ENCODE data around the gene MLN.

Gene MLN

GRCh38 chr6:33771146-33772081 is 32.4 kb downstream of the MLN start:
- peak; percentile 75 for DNase-seq

DNA sequence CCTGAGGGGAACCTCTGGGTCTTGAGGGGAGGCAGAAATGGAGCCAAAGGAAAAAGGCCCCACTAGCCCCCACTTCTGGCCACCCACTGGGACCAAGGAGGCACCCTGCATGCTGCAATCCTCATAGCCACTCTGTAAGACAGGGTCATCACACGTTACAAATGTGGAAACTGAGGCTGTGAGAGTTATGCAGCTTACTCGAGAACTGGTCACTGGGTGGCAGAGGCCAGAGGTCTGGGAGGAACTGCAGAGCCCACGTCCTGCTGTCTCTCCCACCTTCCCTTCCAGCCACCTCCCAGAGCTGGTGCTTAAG is 33.0 kb downstream of the MLN start:
- DNase-seq = no peak

GRCh38 chr6:33770124-33770832 is 33.5 kb downstream of the MLN start:
- no peak for DNase-seq

- DNase-seq = no peak
These were observed 34.5 kb downstream of the MLN start for GRCh38 chr6:33769248-33769821.

DNA sequence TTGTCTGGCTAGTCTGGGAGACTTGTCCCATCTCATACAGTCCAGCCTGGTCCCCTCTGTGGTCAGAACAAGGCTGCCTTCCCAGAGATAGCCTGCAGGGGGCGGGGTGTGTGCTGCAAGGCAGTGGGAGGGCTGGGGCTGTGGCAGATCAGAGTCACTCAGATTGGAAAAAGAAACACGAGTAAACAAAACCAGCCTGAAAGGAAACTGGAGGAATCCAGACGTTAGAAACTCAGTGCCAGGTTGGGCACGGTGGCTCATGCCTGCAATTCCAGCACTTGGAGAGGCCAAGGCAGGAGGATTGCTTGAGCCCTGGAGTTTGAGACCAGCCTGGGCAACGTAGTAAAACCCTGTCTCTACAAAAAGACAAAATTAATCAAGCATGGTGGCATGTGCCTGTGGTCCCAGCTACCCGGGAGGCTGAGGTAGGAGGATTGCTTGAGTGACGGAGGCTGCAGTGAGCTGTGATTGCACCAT is 35.1 kb downstream of the MLN start:
- no peak for DNase-seq

- no peak for DNase-seq
These were observed 36.6 kb downstream of the MLN start for GRCh38 chr6:33766921-33767907.

GRCh38 chr6:33765368-33765767 is 38.4 kb downstream of the MLN start:
- no peak for DNase-seq

- no peak for DNase-seq
These were observed 39.8 kb downstream of the MLN start for GRCh38 chr6:33764036-33764435.

- no peak for DNase-seq
These were observed 40.3 kb downstream of the MLN start for GRCh38 chr6:33763483-33763882.

DNA sequence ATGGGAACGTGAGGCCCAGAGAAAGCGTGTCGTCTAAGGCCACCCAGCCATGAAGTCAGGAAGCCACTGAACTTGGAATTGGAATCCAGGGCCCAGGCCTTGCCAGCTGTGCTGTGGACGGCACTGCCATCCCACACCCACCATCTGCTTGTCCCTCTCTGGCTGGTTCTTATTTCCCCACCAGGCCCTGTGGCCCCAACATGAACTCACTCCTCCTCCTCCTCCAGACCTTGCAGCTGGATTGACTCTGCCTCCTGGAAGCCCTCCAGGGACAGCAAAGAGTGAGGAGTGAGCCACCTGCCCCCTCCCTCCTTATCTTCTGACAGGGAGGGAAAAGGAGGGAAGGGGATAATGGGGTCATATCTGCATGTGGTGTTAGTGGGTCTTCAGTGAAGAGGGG is 41.1 kb downstream of the MLN start:
- DNase-seq = no peak

GRCh38 chr6:33761922-33762629 is 41.7 kb downstream of the MLN start:
- DNase-seq = no peak

DNA sequence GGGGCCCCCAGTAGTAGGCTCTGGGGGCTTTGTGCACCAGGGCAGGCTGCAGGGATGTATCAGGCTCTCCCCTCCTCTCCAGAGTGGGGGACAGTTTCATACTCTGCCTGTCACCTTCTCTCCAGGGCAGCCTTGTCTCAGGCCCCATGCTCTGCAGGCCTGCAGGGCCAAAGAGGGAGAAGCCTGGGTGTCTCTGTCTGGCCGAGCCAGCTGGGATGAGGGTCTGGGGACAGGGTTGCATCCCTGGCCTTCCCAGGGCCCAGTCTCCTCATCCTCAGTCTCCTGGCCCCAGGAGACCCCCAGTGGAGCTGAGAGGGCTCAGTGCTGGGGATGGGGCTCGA is 42.3 kb downstream of the MLN start:
- DNase-seq = no peak

DNA sequence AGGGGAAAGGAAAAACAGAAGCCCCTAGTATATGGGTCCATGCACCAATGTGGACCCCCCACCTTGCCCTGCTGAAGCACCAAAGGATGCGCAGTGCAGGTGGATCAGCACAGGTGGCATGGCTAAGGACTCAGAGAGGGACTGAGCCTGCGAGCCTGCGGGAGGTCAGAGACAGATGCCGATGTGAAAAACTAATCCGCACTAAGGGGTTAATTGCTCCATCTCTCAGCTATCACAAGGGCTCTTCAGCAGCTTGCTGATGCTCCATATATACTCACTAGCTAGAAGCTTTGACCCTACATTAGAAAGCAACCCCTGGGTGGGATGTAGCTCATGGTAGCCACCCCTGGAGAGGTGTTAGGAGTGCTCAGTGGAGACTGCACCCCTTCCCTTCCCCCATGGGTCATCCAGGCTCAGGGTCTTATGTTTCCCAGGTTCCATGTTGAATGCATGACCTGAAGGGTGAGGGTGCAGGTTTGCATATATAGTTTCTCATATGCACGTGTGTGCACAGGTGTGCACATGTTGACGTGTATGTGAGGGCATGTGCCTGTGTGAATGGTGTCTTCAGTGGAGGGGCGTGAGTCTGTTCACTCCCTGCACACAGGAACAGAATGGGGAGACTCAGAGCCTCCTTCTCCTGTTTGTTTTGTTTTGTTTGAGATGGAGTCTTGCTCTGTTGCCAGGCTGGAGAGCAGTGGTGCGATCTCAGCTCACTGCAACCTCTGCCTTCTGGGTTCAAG is 43.7 kb downstream of the MLN start:
- DNase-seq = no peak

GRCh38 chr6:33758815-33759216 is 45.0 kb downstream of the MLN start:
- no peak for DNase-seq

- DNase-seq = no peak
These were observed 45.9 kb downstream of the MLN start for GRCh38 chr6:33757906-33758305.

DNA sequence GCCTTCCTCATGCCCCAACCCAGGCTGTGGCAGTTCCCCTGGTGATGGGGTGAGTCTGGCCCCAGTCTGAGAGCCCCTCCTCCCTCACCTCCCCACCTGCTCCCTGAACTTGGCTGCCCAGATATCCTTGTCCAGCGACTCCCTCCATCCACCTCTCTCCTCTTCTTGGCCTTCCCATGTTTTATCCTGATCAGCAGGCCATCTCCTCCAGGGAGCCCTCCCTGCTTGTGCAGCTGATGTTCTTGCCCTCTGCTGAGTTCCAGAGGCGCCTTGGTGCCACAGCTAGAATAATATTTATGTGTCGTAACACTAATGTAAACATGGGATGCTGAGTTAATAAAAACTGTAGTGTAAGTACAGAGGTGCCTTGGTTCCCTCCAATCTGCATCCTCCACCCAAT is 46.7 kb downstream of the MLN start:
- no peak for DNase-seq

DNA sequence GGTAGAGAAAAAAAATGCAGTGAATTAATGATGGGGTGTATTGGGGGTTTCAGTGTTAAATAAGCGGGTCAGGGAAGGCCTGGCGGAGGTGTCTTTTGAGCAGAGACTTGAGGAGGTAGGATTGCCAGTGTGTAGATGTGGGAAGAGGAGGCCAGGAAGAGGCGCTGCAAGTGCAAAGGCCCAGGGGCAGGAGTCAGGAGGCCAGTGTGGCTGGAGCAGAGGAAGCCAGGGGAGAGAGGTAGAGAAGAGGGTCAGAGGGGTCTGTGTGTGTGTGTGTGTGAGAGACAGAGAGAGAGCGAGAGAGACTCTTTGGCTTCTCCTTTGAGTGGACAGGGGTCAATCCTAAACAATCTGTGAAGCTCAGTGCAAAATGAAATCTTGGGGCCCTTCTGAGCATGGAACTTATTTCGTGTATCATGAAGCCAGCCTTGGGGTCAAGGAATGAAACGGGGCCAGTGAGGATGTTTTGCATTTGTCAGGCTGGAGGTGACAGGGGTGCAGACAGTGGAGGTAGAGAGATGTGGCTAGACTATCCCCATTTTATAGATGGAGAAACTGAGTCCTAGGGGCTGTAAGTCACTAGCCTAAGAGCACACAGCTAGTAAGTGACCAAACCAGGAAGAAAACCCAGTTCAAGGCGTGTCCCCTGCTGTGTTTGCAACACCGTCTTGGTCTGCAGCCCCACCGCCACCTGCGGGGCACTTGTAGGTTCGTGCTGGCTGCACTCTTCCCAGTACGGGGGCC is 47.4 kb downstream of the MLN start:
- no peak for DNase-seq

DNA sequence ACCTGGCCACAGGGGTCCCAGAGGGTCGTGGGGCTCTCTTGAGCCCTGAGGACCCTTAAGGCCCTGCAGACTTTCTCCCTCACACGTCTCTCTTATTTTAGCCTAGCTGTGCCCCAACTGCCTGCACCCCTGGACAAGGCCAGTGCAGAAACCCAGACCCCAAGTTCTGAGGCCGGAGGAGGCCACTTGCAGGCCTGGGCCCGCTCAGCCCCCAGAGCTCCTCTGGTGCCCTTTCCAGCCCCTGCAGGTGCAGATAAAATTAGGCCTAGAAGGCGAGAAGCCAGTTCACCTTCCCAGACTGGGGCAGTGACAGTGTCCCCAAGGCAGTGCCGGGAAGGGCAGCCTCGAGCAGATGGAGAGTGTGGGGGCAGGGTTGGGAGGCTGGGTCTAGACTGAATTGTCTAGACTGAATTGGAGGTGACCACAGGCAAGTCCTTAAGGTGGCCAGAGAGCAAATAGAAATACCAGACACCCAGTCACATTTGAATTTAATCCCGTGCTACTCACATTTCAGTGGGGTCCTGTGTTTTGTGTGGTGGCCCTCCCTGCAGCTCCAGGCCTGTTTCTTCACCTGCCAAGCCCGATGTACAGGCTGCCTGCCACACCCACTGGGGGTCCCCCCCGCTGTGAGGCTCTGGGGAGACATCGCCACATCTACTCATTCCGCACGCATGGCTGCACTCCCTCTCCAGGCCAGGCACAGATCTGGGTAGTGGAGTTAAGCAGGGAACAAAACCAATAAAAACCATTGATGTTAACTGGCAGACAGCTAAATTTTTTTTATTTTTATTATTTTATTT is 48.5 kb downstream of the MLN start:
- peak; percentile 72 for DNase-seq

DNA sequence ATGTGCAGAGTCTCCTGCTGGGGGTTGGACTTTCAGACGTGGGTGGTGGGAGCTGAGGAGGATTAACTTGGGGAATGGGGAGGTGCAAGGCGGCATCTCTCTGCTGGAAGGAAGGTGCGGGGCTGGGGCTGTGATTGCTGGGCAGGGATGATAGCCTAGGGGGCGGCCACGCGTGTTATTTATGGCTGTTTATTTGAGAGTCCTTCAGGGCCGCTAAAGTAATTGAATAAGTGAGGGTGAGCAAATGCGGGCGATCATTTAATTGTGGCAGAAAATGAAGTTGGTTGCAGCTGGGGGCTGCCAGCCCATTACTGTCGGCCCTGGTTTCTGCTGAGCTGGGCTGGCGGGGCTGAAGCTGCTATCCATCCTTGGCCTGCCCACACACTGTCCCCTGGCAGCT is 49.6 kb downstream of the MLN start:
- DNase-seq = no peak

DNA sequence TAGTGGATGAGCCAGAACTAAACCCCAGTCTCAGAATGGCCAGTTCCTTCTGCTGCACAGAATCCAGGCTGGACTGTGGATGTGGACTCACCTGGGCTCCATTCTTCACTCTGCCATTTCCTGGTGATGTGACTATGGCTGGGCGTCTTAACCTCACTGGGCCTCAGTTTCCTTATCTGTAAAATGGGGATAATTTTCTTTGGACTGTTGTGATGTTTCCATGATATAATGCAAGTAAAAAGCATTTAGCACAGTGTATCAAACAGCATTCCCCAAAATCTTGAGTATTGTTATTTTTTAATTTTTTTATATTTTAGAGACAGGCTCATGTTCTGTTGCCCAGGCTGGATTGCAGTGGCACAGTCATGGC is 51.2 kb downstream of the MLN start:
- no peak for DNase-seq

Measured in NCI-H2107 (cell line).